WTC11 (cell line): Measurements from ENCODE around the gene MAST4. TPM values are rescaled to one million over a fixed set of nuclear protein-coding genes. Genes with fewer than 3 reads are reported as not detected.

Experiments used
- ATAC-seq: fragments of 200-7000 bp; cut with Tn5 transposase; 2 replicates; pipeline ENCODE4 v1.10.0; 2021; ENCODE audit warnings: mild to moderate bottlenecking, moderate library complexity
- CTCF ChIA-PET: fragments of 300-600 bp; sonication (Branson Sonifier 250); formaldehyde crosslinking; loops from one replicate; lab custom pipeline; 2021; ENCODE audit warnings: antibody characterized with exemption; lab: Charles Lee
- POLR2A ChIA-PET: fragments of 350-600 bp; sonication (Branson Sonifier 250); formaldehyde crosslinking; loops from one replicate; lab custom pipeline; 2021; ENCODE audit warnings: antibody characterized with exemption; lab: Charles Lee
- DNase-seq: peaks from one replicate; pipeline ENCODE4 v3.0.0; 2021; ENCODE audit warnings: low spot score
- H3K27ac Mint-ChIP-seq: 2 replicates; pipeline ENCODE4 v1.8.0; 2021; ENCODE audit warnings: mixed read lengths
- H3K27me3 Mint-ChIP-seq: 2 replicates; pipeline ENCODE4 v1.8.0; 2021; ENCODE audit warnings: low read depth, mild to moderate bottlenecking, moderate library complexity, mixed read lengths
- H3K36me3 Mint-ChIP-seq: 2 replicates; pipeline ENCODE4 v1.8.0; 2021; ENCODE audit warnings: mixed read lengths
- H3K4me1 Mint-ChIP-seq: 2 replicates; pipeline ENCODE4 v1.8.0; 2022; ENCODE audit warnings: mixed read lengths
- H3K4me3 Mint-ChIP-seq: 2 replicates; pipeline ENCODE4 v1.8.0; 2021; ENCODE audit warnings: mild to moderate bottlenecking, moderate library complexity, mixed read lengths
- H3K9me3 Mint-ChIP-seq: 2 replicates; pipeline ENCODE4 v1.8.0; 2021; ENCODE audit warnings: mixed read lengths
- ATF1 ChIP-seq: sonication (generic); formaldehyde crosslinking; IDR thresholded peaks from 2 replicates; pipeline ENCODE4 v1.8.1; 2023; ENCODE audit warnings: mild to moderate bottlenecking, moderate library complexity, missing genetic modification reagents
- CDX4 ChIP-seq: fragments of 250-450 bp; sonication (Bioruptor Pico); IDR thresholded peaks from 2 replicates; pipeline ENCODE4 v1.9.0; 2021; ENCODE audit warnings: moderate library complexity, mild to moderate bottlenecking, inconsistent platforms, borderline replicate concordance
- CREB1 ChIP-seq: sonication (generic); formaldehyde crosslinking; IDR thresholded peaks from 2 replicates; pipeline ENCODE4 v1.8.0; 2023; ENCODE audit warnings: mild to moderate bottlenecking, missing genetic modification reagents
- JAZF1 ChIP-seq: fragments of 250-450 bp; sonication (Bioruptor Pico); IDR thresholded peaks from 2 replicates; pipeline ENCODE4 v1.9.0; 2021; ENCODE audit warnings: moderate library complexity, mild to moderate bottlenecking, inconsistent platforms
- MLX ChIP-seq: sonication (generic); formaldehyde crosslinking; IDR thresholded peaks from 2 replicates; pipeline ENCODE4 v1.8.1; 2023; ENCODE audit warnings: mild to moderate bottlenecking, missing genetic modification reagents, moderate library complexity
- MXD4 ChIP-seq: fragments of 250-450 bp; sonication (Bioruptor Pico); IDR thresholded peaks from 2 replicates; pipeline ENCODE4 v1.8.0; 2021; ENCODE audit warnings: mild to moderate bottlenecking, moderate library complexity, borderline replicate concordance
- NFATC4 ChIP-seq: fragments of 250-450 bp; sonication (Bioruptor Pico); IDR thresholded peaks from 2 replicates; pipeline ENCODE4 v1.9.0; 2021; ENCODE audit warnings: mild to moderate bottlenecking
- NR2C2 ChIP-seq: sonication (generic); formaldehyde crosslinking; IDR thresholded peaks from 2 replicates; pipeline ENCODE4 v1.8.0; 2022; ENCODE audit warnings: mild to moderate bottlenecking, missing genetic modification reagents
- NR3C1 ChIP-seq: sonication (generic); formaldehyde crosslinking; conservative IDR thresholded peaks from 2 replicates; pipeline ENCODE4 v1.8.1; 2023; ENCODE audit warnings: low read depth, mild to moderate bottlenecking, missing genetic modification reagents
- OVOL2 ChIP-seq: fragments of 250-450 bp; sonication (Bioruptor Pico); IDR thresholded peaks from 2 replicates; pipeline ENCODE4 v1.9.0; 2021; ENCODE audit warnings: mild to moderate bottlenecking, borderline replicate concordance
- PREB ChIP-seq: sonication (generic); formaldehyde crosslinking; IDR thresholded peaks from 2 replicates; pipeline ENCODE4 v1.8.1; 2022; ENCODE audit warnings: mild to moderate bottlenecking, missing genetic modification reagents, moderate library complexity, borderline replicate concordance
- RELA ChIP-seq: sonication (generic); formaldehyde crosslinking; IDR thresholded peaks from 2 replicates; pipeline ENCODE4 v1.8.1; 2022; ENCODE audit warnings: missing genetic modification reagents, mild to moderate bottlenecking, borderline replicate concordance
- SMAD3 ChIP-seq: sonication (generic); formaldehyde crosslinking; IDR thresholded peaks from 2 replicates; pipeline ENCODE4 v1.8.0; 2022; ENCODE audit warnings: missing genetic modification reagents, mild to moderate bottlenecking, borderline replicate concordance
- SMAD4 ChIP-seq: sonication (generic); formaldehyde crosslinking; IDR thresholded peaks from 2 replicates; pipeline ENCODE4 v1.8.0; 2022; ENCODE audit warnings: mild to moderate bottlenecking, missing genetic modification reagents
- ZNF121 ChIP-seq: sonication (generic); formaldehyde crosslinking; IDR thresholded peaks from 2 replicates; pipeline ENCODE4 v1.8.0; 2023; ENCODE audit warnings: missing genetic modification reagents
- ZNF232 ChIP-seq: sonication (generic); formaldehyde crosslinking; IDR thresholded peaks from 2 replicates; pipeline ENCODE4 v1.8.0; 2022; ENCODE audit warnings: mild to moderate bottlenecking, missing genetic modification reagents
- ZNF317 ChIP-seq: sonication (generic); formaldehyde crosslinking; IDR thresholded peaks from 2 replicates; pipeline ENCODE4 v1.8.1; 2023; ENCODE audit warnings: low read depth, mild to moderate bottlenecking, moderate library complexity, missing genetic modification reagents, borderline replicate concordance
- ZNF423 ChIP-seq: fragments of 250-450 bp; sonication (Bioruptor Pico); IDR thresholded peaks from 2 replicates; pipeline ENCODE4 v2.1.2; 2022; ENCODE audit warnings: mild to moderate bottlenecking, moderate library complexity
- ZNF425 ChIP-seq: fragments of 250-450 bp; sonication (Bioruptor Pico); conservative IDR thresholded peaks from 2 replicates; pipeline ENCODE4 v1.9.0; 2021; ENCODE audit warnings: mild to moderate bottlenecking
- ZNF512 ChIP-seq: sonication (generic); formaldehyde crosslinking; IDR thresholded peaks from 2 replicates; pipeline ENCODE4 v1.8.1; 2022; ENCODE audit warnings: missing genetic modification reagents, borderline replicate concordance
- total RNA-seq: library from RNA; stranded (reverse); gene quantifications from 3 replicates; pipeline ENCODE4 v1.2.3, GENCODE V29; 2021
- TF ChIP-seq, protein P1 (sequence below): sonication (generic); formaldehyde crosslinking; IDR thresholded peaks from 2 replicates; pipeline ENCODE4 v1.8.0; 2022; ENCODE audit warnings: mild to moderate bottlenecking, missing genetic modification reagents
- TF ChIP-seq, protein P2 (sequence below): fragments of 250-450 bp; sonication (Bioruptor Pico); IDR thresholded peaks from 2 replicates; pipeline ENCODE4 v1.9.0; 2021; ENCODE audit warnings: mild to moderate bottlenecking
- TF ChIP-seq, protein P3 (sequence below): sonication (generic); formaldehyde crosslinking; conservative IDR thresholded peaks from 2 replicates; pipeline ENCODE4 v1.8.1; 2022; ENCODE audit warnings: mild to moderate bottlenecking, missing genetic modification reagents

MAST4 gene
- total RNA-seq, 1 experiment from 2014 or later, result 8.0 TPM

DNA sequence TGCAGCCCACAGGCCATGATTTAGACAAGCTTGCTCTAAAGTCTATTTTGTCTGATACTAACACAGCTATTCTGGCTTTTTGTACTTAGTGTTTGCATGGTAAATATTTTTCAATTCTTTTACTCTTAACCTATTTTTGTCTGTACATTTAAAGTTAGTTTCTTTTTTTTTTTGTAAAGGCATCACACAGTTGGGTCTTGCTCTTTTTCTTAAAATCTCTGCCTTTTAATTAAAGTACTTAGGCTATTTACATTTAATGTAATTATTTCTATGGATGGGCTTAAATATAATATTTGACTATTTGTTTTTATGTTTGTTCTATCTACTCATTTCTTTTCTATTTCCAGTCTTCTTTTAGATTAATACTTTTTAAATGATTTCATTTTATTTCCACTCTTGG lies 49.7 kb upstream of the MAST4 start:
- Mint-ChIP-seq H3K9me3 (peaks cover 65% of the 10 kb centered on the region), H3K36me3 (peaks cover 12% of the 10 kb centered on the region), H3K27ac (no peak overlapping the region), H3K4me3 (no peak overlapping the region), H3K27me3 (no peaks in the 10 kb centered on the region; the same call in 1 of the 2 replicates), H3K4me1 (no peaks in the 10 kb centered on the region)
- TF ChIP-seq, protein P1, sequence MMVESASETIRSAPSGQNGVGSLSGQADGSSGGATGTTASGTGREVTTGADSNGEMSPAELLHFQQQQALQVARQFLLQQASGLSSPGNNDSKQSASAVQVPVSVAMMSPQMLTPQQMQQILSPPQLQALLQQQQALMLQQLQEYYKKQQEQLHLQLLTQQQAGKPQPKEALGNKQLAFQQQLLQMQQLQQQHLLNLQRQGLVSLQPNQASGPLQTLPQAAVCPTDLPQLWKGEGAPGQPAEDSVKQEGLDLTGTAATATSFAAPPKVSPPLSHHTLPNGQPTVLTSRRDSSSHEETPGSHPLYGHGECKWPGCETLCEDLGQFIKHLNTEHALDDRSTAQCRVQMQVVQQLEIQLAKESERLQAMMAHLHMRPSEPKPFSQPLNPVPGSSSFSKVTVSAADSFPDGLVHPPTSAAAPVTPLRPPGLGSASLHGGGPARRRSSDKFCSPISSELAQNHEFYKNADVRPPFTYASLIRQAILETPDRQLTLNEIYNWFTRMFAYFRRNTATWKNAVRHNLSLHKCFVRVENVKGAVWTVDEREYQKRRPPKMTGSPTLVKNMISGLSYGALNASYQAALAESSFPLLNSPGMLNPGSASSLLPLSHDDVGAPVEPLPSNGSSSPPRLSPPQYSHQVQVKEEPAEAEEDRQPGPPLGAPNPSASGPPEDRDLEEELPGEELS (CRISPR knock-in tag), result no peak
- TF ChIP-seq SMAD3 (no peak), CREB1 (CRISPR knock-in tag) (no peak), ZNF423 (no peak), ATF1 (CRISPR knock-in tag) (no peak), OVOL2 (no peak), PREB (CRISPR knock-in tag) (no peak), RELA (CRISPR knock-in tag) (no peak), ZNF232 (CRISPR knock-in tag) (no peak), CDX4 (CRISPR knock-in tag) (no peak), ZNF512 (no peak), MLX (CRISPR knock-in tag) (no peak), ZNF121 (no peak)
- TF ChIP-seq, protein P2, sequence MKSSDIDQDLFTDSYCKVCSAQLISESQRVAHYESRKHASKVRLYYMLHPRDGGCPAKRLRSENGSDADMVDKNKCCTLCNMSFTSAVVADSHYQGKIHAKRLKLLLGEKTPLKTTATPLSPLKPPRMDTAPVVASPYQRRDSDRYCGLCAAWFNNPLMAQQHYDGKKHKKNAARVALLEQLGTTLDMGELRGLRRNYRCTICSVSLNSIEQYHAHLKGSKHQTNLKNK (CRISPR knock-in tag), result no peak
- TF ChIP-seq, protein P3, sequence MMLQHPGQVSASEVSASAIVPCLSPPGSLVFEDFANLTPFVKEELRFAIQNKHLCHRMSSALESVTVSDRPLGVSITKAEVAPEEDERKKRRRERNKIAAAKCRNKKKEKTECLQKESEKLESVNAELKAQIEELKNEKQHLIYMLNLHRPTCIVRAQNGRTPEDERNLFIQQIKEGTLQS, result no peak
- no peak for DNase-seq
- no peak for ATAC-seq
- CTCF ChIA-PET, result no interaction called here
- POLR2A ChIA-PET, result no interaction called here

- POLR2A ChIA-PET, result no interaction called here
- Mint-ChIP-seq H3K27me3 (no peaks in the 10 kb centered on the region; the same call in 1 of the 2 replicates), H3K36me3 (peaks cover 10% of the 10 kb centered on the region), H3K4me3 (no peak overlapping the region), H3K27ac (no peak overlapping the region), H3K4me1 (no peaks in the 10 kb centered on the region), H3K9me3 (peaks cover 41% of the 10 kb centered on the region)
- CTCF ChIA-PET, result no interaction called here
- ATAC-seq (no peak), DNase-seq (no peak)
- TF ChIP-seq MXD4 (CRISPR knock-in tag) (no peak), ZNF232 (CRISPR knock-in tag) (no peak), JAZF1 (CRISPR knock-in tag) (no peak), NR2C2 (no peak), ZNF425 (CRISPR knock-in tag) (no peak), NFATC4 (CRISPR knock-in tag) (no peak), NR3C1 (no peak), CREB1 (CRISPR knock-in tag) (no peak), ZNF317 (no peak), SMAD4 (CRISPR knock-in tag) (no peak)
- TF ChIP-seq, protein P1 (CRISPR knock-in tag), result no peak
Measured at GRCh38 chr5:66551338-66551737, 44.9 kb upstream of the MAST4 start.
